GM20431 (cell line): ENCODE measurements around the gene LRCH2.

Experiments used
- in situ Hi-C: fragments of 300-500 bp; cut with MseI, MboI; formaldehyde crosslinking; loops from one replicate; pipeline ENCODE4 v1.15.0; 2020; ENCODE audit warnings: low sequenced_read_pairs; ENCODE audit not compliant: unreplicated experiment

LRCH2 gene

GRCh38 chrX:115089419-115089818, 144.5 kb downstream of the LRCH2 start:
- in situ Hi-C loops = no loop called here

- in situ Hi-C loops = no loop called here
These were observed 165.0 kb downstream of the LRCH2 start for GRCh38 chrX:115068896-115069295.

GRCh38 chrX:115067812-115068211, 166.1 kb downstream of the LRCH2 start:
- in situ Hi-C loops = no loop called here

- in situ Hi-C loops = no loop called here
These were observed 168.6 kb downstream of the LRCH2 start for GRCh38 chrX:115065304-115065703.
